ENCODE data around the gene BNC2. TPM values are rescaled to one million over a fixed set of nuclear protein-coding genes. Genes with fewer than 3 reads are reported as not detected.

Gene BNC2
- total RNA-seq, 1 donor = 53.9 TPM

DNA sequence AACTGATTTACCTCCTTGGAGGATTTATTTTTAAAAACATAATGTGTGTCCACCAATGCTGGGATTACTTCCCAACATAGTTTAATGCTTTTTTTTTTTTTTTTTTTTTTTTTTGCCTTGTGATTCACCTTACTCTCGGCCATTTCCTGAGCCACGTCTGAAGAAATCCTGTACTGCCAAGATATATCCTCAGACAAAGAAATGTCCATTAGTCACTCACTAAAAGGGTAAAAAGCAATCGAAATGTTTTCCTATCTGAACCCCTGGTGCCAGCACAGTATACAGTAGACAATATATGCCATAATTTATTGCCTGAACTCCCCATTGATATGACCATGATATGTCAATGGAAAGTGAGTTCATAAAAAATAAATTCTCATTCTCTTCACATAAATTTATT, 344.1 kb downstream of the BNC2 start:
- Histone ChIP-seq H2AFZ (ENCODE audit: low read length) (no peak overlapping the region), H3K79me2 (ENCODE audit: insufficient read depth, low read length) (peaks cover 27% of the 10 kb centered on the region), H4K20me1 (ENCODE audit: insufficient read depth, low read length) (no peaks in the 10 kb centered on the region), H3K4me3 (ENCODE audit: insufficient read depth, low read length) (no peak overlapping the region), H3K9me3 (ENCODE audit: low read depth, low read length) (no peaks in the 10 kb centered on the region), H3K36me3 (ENCODE audit: insufficient read depth, low read length) (no peaks in the 10 kb centered on the region), H3K27ac (ENCODE audit: low read depth, low read length) (peak overlapping the region; percentile 38), H3K4me2 (ENCODE audit: insufficient read depth, low read length) (peak overlapping the region; percentile 6), H3K27me3 (ENCODE audit: insufficient read depth, low read length) (no peaks in the 10 kb centered on the region), H3K4me1 (ENCODE audit: insufficient read depth, low read length) (peaks cover 37% of the 10 kb centered on the region)
- DNase-seq (ENCODE audit: insufficient read length, low spot score, missing footprints) = peak; percentile 60
- TF ChIP-seq CTCF (IDR thresholded peaks at IDR 0.05; ENCODE audit: extremely low read depth, low read depth, low read length) = no peak

DNA sequence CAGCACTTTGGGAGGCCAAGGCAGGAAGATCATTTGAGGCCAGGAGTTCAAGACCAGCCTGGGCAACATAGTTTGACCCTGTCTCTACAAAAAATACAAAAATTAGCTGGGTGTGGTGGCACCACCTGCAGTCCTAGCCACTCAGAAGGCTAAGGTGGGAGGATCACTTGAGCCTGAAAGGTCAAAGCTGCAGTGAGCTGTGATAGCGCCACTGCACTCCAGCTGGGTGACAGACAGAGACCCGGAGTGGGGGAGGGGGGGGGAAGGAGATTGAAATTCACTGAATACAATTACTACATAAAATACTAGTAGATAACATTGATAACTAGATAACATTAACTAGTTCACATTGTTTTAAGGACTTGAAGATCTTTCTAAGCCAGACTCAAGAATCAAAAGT, 345.6 kb downstream of the BNC2 start:
- Histone ChIP-seq H3K4me2 (ENCODE audit: insufficient read depth, low read length) (no peak overlapping the region), H3K36me3 (ENCODE audit: insufficient read depth, low read length) (no peaks in the 10 kb centered on the region), H3K9me3 (ENCODE audit: low read depth, low read length) (no peaks in the 10 kb centered on the region), H4K20me1 (ENCODE audit: insufficient read depth, low read length) (no peaks in the 10 kb centered on the region), H3K27me3 (ENCODE audit: insufficient read depth, low read length) (no peaks in the 10 kb centered on the region), H2AFZ (ENCODE audit: low read length) (no peak overlapping the region), H3K4me3 (ENCODE audit: insufficient read depth, low read length) (no peak overlapping the region), H3K4me1 (ENCODE audit: insufficient read depth, low read length) (peaks cover 33% of the 10 kb centered on the region), H3K27ac (ENCODE audit: low read depth, low read length) (no peak overlapping the region), H3K79me2 (ENCODE audit: insufficient read depth, low read length) (peaks cover 34% of the 10 kb centered on the region)
- no peak for TF ChIP-seq CTCF (IDR thresholded peaks at IDR 0.05; ENCODE audit: extremely low read depth, low read depth, low read length)
- DNase-seq (ENCODE audit: insufficient read length, low spot score, missing footprints) = no peak

DNA sequence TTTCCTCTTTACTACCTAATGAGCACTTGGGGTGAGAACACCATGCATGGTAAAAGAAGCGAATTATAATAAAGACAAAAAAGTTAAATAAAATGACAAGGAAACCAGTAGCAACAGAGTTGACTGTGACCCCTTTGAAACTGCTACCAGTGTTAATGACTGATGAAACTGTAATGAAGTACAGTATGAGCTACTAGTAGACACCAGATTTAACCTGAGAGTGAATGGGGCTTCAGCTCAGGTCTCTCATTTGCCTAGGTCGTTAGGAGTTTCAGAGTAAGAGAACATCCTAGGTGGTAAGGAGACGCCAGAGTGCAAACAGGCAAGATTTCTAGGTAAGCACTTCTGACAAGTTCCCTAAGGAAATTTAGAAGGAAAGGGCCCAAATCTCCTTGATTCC, 346.4 kb downstream of the BNC2 start:
- Histone ChIP-seq H3K27me3 (ENCODE audit: insufficient read depth, low read length) (no peaks in the 10 kb centered on the region), H4K20me1 (ENCODE audit: insufficient read depth, low read length) (no peaks in the 10 kb centered on the region), H3K36me3 (ENCODE audit: insufficient read depth, low read length) (no peaks in the 10 kb centered on the region), H3K9me3 (ENCODE audit: low read depth, low read length) (no peaks in the 10 kb centered on the region), H3K4me2 (ENCODE audit: insufficient read depth, low read length) (no peak overlapping the region), H2AFZ (ENCODE audit: low read length) (no peak overlapping the region), H3K79me2 (ENCODE audit: insufficient read depth, low read length) (peaks cover 41% of the 10 kb centered on the region), H3K27ac (ENCODE audit: low read depth, low read length) (no peak overlapping the region), H3K4me1 (ENCODE audit: insufficient read depth, low read length) (peaks cover 33% of the 10 kb centered on the region), H3K4me3 (ENCODE audit: insufficient read depth, low read length) (no peak overlapping the region)
- no peak for TF ChIP-seq CTCF (IDR thresholded peaks at IDR 0.05; ENCODE audit: extremely low read depth, low read depth, low read length)
- DNase-seq (ENCODE audit: insufficient read length, low spot score, missing footprints) = no peak

- H3K9me3 ChIP-seq (ENCODE audit: low read depth, low read length) = no peaks in the 10 kb centered on the region
- H3K4me1 ChIP-seq (ENCODE audit: insufficient read depth, low read length) = peaks cover 40% of the 10 kb centered on the region
- no peak overlapping the region for H3K4me3 ChIP-seq (ENCODE audit: insufficient read depth, low read length)
- H3K27ac ChIP-seq (ENCODE audit: low read depth, low read length) = peak overlapping the region; percentile 73
- peaks cover 38% of the 10 kb centered on the region for H3K79me2 ChIP-seq (ENCODE audit: insufficient read depth, low read length)
- H3K36me3 ChIP-seq (ENCODE audit: insufficient read depth, low read length) = no peaks in the 10 kb centered on the region
- no peaks in the 10 kb centered on the region for H3K27me3 ChIP-seq (ENCODE audit: insufficient read depth, low read length)
- peak overlapping the region; percentile 36 for H2AFZ ChIP-seq (ENCODE audit: low read length)
- H3K4me2 ChIP-seq (ENCODE audit: insufficient read depth, low read length) = peak overlapping the region; percentile 56
- no peaks in the 10 kb centered on the region for H4K20me1 ChIP-seq (ENCODE audit: insufficient read depth, low read length)
- peak; percentile 49 for DNase-seq (ENCODE audit: insufficient read length, low spot score, missing footprints)
- no peak for TF ChIP-seq CTCF (IDR thresholded peaks at IDR 0.05; ENCODE audit: extremely low read depth, low read depth, low read length)
These were observed 348.5 kb downstream of the BNC2 start for GRCh38 chr9:16521868-16522411.
